ENCODE data around the gene PTTG1. TPM values are rescaled to one million over a fixed set of nuclear protein-coding genes. Genes with fewer than 3 reads are reported as not detected.

Gene PTTG1
- polyA plus RNA-seq, 1 of the 3 experiments (the other 2 are of a cell fraction) = 279 TPM

GRCh38 chr5:160457252-160457651, 35.6 kb downstream of the PTTG1 start:
- ChIA-PET CTCF (interaction anchor here (4.4 kb wide), 1 partner anchor 18 kb away, joined by 32 read pairs; no protein-coding TSS in a partner anchor), POLR2A (no interaction called here)
- no peak for DNase-seq
- no peaks in the 10 kb centered on the region for H3F3A ChIP-seq (replicated peaks; ENCODE audit: insufficient read depth)
- no peak overlapping the region for H3K4me3 ChIP-seq (ENCODE audit: low read depth in 2 of 2, low read length in 1 of 2)
- H3K9ac ChIP-seq = no peak overlapping the region
- H3K36me3 ChIP-seq (replicated peaks in 1 of 2; ENCODE audit: control insufficient read depth in 1 of 2, insufficient read depth in 2 of 2, low read length in 1 of 2) = no peaks in the 10 kb centered on the region
- H3K9me3 ChIP-seq = no peaks in the 10 kb centered on the region
- no peak overlapping the region for H2AFZ ChIP-seq (ENCODE audit: low read depth)
- H3K27me3 ChIP-seq (ENCODE audit: insufficient read depth) = no peaks in the 10 kb centered on the region
- 68% methylated on average over 5 of the region's 5 CpGs for WGBS (ENCODE audit: low lambda C conversion rate)
- TF ChIP-seq GATA2 (CRISPR knock-in tag; IDR thresholded peaks at IDR 0.05) = no peak
- no peak for TF ChIP-seq TCF12 (IDR thresholded peaks at IDR 0.05)
- no peak for TF ChIP-seq MXI1 (IDR thresholded peaks at IDR 0.05; ENCODE audit: low read depth, low read length)
- TF ChIP-seq SIN3A (IDR thresholded peaks at IDR 0.05; ENCODE audit: borderline replicate concordance, low read depth, low read length) = no peak
- TF ChIP-seq RAD21 (IDR thresholded peaks at IDR 0.05; ENCODE audit: low read length) = no peak
- TF ChIP-seq, protein P1, sequence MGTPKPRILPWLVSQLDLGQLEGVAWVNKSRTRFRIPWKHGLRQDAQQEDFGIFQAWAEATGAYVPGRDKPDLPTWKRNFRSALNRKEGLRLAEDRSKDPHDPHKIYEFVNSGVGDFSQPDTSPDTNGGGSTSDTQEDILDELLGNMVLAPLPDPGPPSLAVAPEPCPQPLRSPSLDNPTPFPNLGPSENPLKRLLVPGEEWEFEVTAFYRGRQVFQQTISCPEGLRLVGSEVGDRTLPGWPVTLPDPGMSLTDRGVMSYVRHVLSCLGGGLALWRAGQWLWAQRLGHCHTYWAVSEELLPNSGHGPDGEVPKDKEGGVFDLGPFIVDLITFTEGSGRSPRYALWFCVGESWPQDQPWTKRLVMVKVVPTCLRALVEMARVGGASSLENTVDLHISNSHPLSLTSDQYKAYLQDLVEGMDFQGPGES (IDR thresholded peaks at IDR 0.05; ENCODE audit: low read depth, low read length) = no peak
- TF ChIP-seq, protein P2, sequence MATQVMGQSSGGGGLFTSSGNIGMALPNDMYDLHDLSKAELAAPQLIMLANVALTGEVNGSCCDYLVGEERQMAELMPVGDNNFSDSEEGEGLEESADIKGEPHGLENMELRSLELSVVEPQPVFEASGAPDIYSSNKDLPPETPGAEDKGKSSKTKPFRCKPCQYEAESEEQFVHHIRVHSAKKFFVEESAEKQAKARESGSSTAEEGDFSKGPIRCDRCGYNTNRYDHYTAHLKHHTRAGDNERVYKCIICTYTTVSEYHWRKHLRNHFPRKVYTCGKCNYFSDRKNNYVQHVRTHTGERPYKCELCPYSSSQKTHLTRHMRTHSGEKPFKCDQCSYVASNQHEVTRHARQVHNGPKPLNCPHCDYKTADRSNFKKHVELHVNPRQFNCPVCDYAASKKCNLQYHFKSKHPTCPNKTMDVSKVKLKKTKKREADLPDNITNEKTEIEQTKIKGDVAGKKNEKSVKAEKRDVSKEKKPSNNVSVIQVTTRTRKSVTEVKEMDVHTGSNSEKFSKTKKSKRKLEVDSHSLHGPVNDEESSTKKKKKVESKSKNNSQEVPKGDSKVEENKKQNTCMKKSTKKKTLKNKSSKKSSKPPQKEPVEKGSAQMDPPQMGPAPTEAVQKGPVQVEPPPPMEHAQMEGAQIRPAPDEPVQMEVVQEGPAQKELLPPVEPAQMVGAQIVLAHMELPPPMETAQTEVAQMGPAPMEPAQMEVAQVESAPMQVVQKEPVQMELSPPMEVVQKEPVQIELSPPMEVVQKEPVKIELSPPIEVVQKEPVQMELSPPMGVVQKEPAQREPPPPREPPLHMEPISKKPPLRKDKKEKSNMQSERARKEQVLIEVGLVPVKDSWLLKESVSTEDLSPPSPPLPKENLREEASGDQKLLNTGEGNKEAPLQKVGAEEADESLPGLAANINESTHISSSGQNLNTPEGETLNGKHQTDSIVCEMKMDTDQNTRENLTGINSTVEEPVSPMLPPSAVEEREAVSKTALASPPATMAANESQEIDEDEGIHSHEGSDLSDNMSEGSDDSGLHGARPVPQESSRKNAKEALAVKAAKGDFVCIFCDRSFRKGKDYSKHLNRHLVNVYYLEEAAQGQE (IDR thresholded peaks at IDR 0.05; ENCODE audit: low read depth, low read length) = no peak
- no peak for TF ChIP-seq MEF2A (IDR thresholded peaks at IDR 0.05; ENCODE audit: borderline replicate concordance, low read depth)
- TF ChIP-seq, protein P3, sequence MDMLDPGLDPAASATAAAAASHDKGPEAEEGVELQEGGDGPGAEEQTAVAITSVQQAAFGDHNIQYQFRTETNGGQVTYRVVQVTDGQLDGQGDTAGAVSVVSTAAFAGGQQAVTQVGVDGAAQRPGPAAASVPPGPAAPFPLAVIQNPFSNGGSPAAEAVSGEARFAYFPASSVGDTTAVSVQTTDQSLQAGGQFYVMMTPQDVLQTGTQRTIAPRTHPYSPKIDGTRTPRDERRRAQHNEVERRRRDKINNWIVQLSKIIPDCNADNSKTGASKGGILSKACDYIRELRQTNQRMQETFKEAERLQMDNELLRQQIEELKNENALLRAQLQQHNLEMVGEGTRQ (IDR thresholded peaks at IDR 0.05; ENCODE audit: borderline replicate concordance, low read depth, low read length) = no peak
- no peak for TF ChIP-seq FOSL2 (IDR thresholded peaks at IDR 0.05; ENCODE audit: borderline replicate concordance, low read depth)
- TF ChIP-seq FOXJ3 (CRISPR knock-in tag; IDR thresholded peaks at IDR 0.05) = no peak
- TF ChIP-seq RCOR1 (IDR thresholded peaks at IDR 0.05; ENCODE audit: low read length) = no peak
- no peak for TF ChIP-seq GABPA (IDR thresholded peaks at IDR 0.05; ENCODE audit: low read depth)
- no peak for TF ChIP-seq SMC3 (IDR thresholded peaks at IDR 0.05; ENCODE audit: low read depth, low read length)
- TF ChIP-seq, protein P4, sequence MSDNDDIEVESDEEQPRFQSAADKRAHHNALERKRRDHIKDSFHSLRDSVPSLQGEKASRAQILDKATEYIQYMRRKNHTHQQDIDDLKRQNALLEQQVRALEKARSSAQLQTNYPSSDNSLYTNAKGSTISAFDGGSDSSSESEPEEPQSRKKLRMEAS (IDR thresholded peaks at IDR 0.05; ENCODE audit: low read depth) = no peak
- TF ChIP-seq JUND (IDR thresholded peaks at IDR 0.05) = no peak
- no peaks in the 10 kb centered on the region for H4K20me1 ChIP-seq (ENCODE audit: insufficient read depth)
- H3K79me2 ChIP-seq (ENCODE audit: insufficient read depth) = no peaks in the 10 kb centered on the region
- no peaks in the 10 kb centered on the region for H3K9me2 ChIP-seq
- no peak overlapping the region for H3K4me2 ChIP-seq
- no peak overlapping the region for H3K27ac ChIP-seq (ENCODE audit: low read depth in 2 of 2, low read length in 1 of 2)
- no peaks in the 10 kb centered on the region for H3K4me1 ChIP-seq (ENCODE audit: control insufficient read depth in 1 of 2, insufficient read depth in 2 of 2, low read depth in 1 of 2, low read length in 1 of 2)

All from SK-N-SH (cell line).